ENCODE results near the gene RAC2. TPM values are rescaled to one million over a fixed set of nuclear protein-coding genes. Genes with fewer than 3 reads are reported as not detected.

The RAC2 gene
- total RNA-seq, 1 donor from 2014 or later: 519 TPM

DNA sequence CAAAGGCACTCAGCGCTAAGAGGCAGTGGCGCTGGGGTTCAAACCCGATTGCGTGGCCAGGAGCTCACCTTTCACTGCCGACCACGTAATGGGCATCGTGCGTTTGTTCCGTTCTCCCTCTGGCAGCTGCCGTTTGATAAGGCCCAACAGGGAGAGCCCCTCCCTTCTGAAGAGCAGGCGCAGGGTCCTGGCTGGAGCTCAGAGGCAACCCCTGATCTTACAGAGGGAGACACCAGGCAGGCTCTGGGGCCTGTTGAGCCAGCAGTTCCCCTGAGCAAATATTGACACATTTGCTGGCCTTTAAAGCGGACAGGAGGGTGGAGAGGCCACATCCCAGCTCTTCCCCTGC is 44.3 kb downstream of the RAC2 start:
- no peak for DNase-seq
- peaks cover 2% of the 10 kb centered on the region for H3K36me3 Mint-ChIP-seq (ENCODE audit: low read depth)
- intact Hi-C loops (cut with micrococcal nuclease): loop anchor here (1.0 to 10.0 kb wide), 9 partner anchors 31 to 417 kb away; partner anchors contain the start of genes NCF4 and RAC2
- H3K27me3 Mint-ChIP-seq: no peaks in the 10 kb centered on the region
- H3K4me1 Mint-ChIP-seq: peaks cover 32% of the 10 kb centered on the region
- H3K27ac Mint-ChIP-seq: peak overlapping the region; percentile 98
- H3K4me3 Mint-ChIP-seq: peak overlapping the region; percentile 93
- H3K9me3 Mint-ChIP-seq: no peaks in the 10 kb centered on the region

DNA sequence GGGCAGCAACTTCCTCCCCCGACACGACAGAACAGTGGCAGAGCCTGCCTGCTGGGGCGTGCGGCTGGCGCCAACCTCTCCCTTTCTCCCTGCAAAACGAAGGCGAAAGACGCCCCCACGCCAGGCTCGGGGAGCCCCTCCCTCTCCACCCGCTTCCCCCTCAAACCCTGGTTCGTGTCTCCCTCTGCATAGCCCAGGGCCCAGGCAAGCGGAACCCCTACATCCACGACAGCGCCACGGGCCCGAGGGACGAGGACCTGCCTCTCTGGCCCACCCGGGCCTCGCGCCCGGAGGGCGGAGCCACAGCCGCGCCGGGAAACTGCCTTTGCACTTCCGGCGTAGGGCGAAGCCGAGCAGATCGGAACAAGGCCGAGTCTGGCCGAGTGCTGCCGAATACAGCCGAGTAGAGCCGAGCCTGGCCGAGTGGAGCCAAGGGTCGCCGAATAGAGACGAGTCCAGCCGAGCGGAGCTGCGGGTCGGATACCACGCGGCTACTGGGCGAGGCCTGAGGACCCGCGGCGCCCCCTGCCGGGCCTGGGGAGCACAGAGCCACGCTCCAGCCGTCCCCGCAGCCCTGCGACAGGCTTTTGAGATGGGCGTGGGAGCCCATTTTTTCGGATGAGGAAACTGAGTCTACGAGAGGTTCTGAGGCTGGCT is 44.8 kb downstream of the RAC2 start:
- peak overlapping the region; percentile 93 for H3K4me3 Mint-ChIP-seq
- H3K4me1 Mint-ChIP-seq: peaks cover 37% of the 10 kb centered on the region
- peak overlapping the region; percentile 98 for H3K27ac Mint-ChIP-seq
- intact Hi-C loops (cut with micrococcal nuclease): loop anchor here (1.0 to 10.0 kb wide), 9 partner anchors 32 to 416 kb away; partner anchors contain the start of genes NCF4 and RAC2
- DNase-seq: peak; percentile 100
- no peaks in the 10 kb centered on the region for H3K27me3 Mint-ChIP-seq
- H3K9me3 Mint-ChIP-seq: no peaks in the 10 kb centered on the region
- peaks cover 2% of the 10 kb centered on the region for H3K36me3 Mint-ChIP-seq (ENCODE audit: low read depth)

GRCh38 chr22:37198258-37199102 is 45.6 kb downstream of the RAC2 start:
- Mint-ChIP-seq H3K36me3 (ENCODE audit: low read depth) (peaks cover 2% of the 10 kb centered on the region), H3K4me1 (peaks cover 43% of the 10 kb centered on the region), H3K9me3 (no peaks in the 10 kb centered on the region), H3K27ac (peak overlapping the region; percentile 98), H3K27me3 (no peaks in the 10 kb centered on the region), H3K4me3 (peak overlapping the region; percentile 93)
- DNase-seq: peak; percentile 97
- intact Hi-C loops (cut with micrococcal nuclease): loop anchor here (1.0 to 10.0 kb wide), 11 partner anchors 32 to 416 kb away; partner anchors contain the start of genes NCF4 and RAC2

DNA sequence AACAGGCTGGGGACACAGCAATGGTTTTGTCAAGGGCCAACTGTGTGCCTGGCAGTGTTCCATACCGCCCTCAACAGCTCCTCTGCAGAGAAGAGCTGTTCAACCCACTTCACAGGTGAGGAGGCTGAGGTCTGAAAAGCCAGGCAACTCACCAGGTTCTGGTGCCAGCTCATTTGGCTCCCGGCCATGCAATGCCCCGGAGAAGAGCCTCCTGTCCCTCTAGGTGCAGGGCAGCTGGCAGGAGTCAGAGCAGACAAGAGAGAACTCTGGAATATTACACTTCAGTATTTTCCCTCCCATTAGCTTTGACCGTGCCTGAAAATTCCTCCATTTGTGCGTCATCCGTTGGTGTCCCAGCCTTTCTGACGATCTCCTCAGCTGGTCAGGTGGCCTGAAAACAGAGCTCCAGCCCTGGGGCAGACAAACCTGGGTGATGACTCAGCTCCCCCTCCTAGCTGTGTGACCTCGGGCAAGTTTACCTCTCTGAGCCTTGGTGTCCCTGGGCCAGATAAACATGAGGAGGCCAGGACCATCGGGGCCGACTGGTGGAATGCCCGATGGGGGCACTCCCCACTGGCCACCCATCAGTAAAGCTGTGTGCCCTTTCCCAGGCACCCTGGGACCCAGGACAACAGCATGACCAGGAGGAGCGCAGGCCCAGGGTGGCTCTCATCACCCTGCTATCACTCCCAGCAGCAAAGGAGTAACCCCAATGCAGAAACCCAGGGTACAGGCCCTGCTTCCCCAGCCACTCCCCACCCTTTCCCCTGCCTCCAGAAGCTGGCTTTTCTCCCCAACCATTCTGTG is 46.4 kb downstream of the RAC2 start:
- Mint-ChIP-seq H3K36me3 (ENCODE audit: low read depth) (peaks cover 2% of the 10 kb centered on the region), H3K9me3 (no peaks in the 10 kb centered on the region), H3K27ac (peak overlapping the region; percentile 98), H3K4me3 (peak overlapping the region; percentile 93), H3K27me3 (no peaks in the 10 kb centered on the region), H3K4me1 (peaks cover 46% of the 10 kb centered on the region)
- DNase-seq: no peak
- intact Hi-C loops (cut with micrococcal nuclease): loop anchor here (1.0 to 10.0 kb wide), 7 partner anchors 31 to 415 kb away; partner anchors contain the start of gene NCF4

DNA sequence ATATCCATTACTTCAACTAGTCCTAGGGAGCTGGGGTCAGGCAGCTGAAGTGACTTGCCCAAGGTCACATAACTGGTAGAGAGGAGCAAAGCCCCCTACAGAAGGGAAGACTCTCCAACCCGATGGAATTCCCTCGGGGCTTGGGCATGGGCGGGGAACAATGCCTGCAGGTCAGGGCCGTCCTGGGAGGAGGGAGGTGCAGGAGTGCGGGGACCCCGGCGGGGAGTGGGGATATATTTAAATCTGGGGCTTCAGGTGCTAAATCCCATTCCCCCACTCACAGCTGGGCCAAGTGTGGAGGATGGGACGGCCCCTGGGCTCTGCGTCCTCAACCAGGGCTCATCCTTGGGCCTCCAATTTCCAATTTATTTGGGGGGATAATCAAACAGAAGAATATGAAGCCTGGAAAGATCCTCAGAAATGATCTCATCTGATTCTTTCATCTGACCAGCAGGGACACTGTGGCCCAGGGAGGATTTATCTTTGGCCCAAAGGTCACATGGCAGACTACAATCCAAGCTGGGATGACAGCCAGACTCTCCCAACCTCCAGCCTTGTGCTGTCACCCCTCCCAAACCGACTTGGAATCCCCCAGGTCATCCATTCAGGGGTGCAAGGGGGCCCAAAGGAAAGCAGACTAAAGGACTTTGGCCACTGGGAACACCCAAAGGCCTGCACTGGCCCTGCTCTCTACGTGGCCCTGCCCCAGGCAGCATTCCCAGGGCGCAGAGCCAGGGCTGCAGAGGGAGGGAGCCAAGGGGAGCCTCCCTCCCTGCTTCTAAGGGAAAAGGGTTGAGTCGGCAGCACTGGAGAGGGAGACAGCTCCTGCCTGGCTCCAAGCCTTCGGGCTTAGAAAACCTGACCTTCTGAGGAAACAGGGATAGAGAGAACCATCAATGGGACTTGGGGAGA is 47.3 kb downstream of the RAC2 start:
- intact Hi-C loops (cut with micrococcal nuclease): loop anchor here (5.0 to 10.0 kb wide), 2 partner anchors 152 to 219 kb away; no protein-coding TSS in a partner anchor
- Mint-ChIP-seq H3K9me3 (no peaks in the 10 kb centered on the region), H3K4me3 (peak overlapping the region; percentile 93), H3K36me3 (ENCODE audit: low read depth) (peaks cover 3% of the 10 kb centered on the region), H3K27me3 (no peaks in the 10 kb centered on the region), H3K4me1 (peaks cover 47% of the 10 kb centered on the region), H3K27ac (no peak overlapping the region)
- no peak for DNase-seq

DNA sequence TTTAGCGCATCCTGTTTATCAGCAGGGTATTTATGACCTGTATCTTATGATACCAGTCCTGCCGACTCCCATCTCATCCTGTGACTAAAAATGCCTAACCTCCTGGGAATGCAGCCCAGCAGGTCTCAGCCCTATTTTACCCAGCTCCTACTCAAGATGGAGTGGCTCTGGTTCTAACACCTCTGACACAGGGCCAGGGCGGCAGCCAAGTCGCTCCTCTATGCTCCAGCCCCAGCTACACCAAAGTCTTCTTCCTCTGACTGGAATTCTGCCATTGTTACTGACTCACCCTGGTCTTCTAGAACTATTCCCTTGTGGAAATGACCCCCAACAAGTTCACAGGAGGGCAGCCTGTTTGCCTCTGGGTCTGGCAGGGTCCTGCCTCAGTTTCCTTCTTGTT is 48.1 kb downstream of the RAC2 start:
- Mint-ChIP-seq H3K27me3 (no peaks in the 10 kb centered on the region), H3K4me3 (no peak overlapping the region), H3K27ac (no peak overlapping the region), H3K36me3 (ENCODE audit: low read depth) (peaks cover 3% of the 10 kb centered on the region), H3K4me1 (peaks cover 46% of the 10 kb centered on the region), H3K9me3 (no peaks in the 10 kb centered on the region)
- no peak for DNase-seq
- intact Hi-C loops (cut with micrococcal nuclease): loop anchor here (5.0 to 10.0 kb wide), 2 partner anchors 151 to 219 kb away; no protein-coding TSS in a partner anchor

- no peaks in the 10 kb centered on the region for H3K9me3 Mint-ChIP-seq
- intact Hi-C loops (cut with micrococcal nuclease): loop anchor here (1.0 to 10.0 kb wide), 3 partner anchors 32 to 217 kb away; no protein-coding TSS in a partner anchor
- H3K27me3 Mint-ChIP-seq: no peaks in the 10 kb centered on the region
- H3K4me1 Mint-ChIP-seq: peaks cover 44% of the 10 kb centered on the region
- H3K4me3 Mint-ChIP-seq: no peak overlapping the region
- peaks cover 9% of the 10 kb centered on the region for H3K36me3 Mint-ChIP-seq (ENCODE audit: low read depth)
- no peak for DNase-seq
- H3K27ac Mint-ChIP-seq: peak overlapping the region; percentile 75
Measured at GRCh38 chr22:37194750-37195149, 49.3 kb downstream of the RAC2 start.

DNA sequence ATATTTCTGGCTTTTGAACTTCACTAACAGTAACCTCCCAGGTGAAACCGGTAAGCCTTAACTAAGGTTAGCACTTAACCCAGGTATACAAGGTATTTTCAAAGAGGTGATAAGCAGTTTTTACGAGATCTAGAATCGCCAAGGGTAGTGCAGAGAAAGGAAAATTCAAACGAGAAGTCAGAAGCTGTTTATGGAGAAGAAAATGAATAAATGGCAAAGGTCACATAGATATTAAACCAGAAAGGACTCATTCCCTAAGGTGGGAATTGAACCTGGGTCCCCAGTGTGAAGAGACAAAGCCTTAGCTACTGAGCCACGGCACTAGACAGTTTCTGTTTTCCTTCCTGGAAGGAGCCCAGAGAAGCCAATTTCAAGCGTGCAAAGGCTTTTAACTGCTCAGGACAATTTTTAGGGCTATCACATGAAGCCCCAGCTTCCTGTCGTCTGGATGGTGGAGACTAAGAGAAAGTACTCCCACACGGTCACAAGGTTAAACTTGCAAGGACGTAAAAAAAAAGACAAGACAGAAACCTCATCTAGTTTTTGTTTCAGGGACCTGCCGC is 50.4 kb downstream of the RAC2 start:
- Mint-ChIP-seq H3K9me3 (no peaks in the 10 kb centered on the region), H3K4me3 (peak overlapping the region; percentile 55), H3K36me3 (ENCODE audit: low read depth) (peaks cover 14% of the 10 kb centered on the region), H3K27me3 (no peaks in the 10 kb centered on the region), H3K27ac (peak overlapping the region; percentile 75), H3K4me1 (peaks cover 46% of the 10 kb centered on the region)
- intact Hi-C loops (cut with micrococcal nuclease): loop anchor here (1.0 to 10.0 kb wide), 2 partner anchors 31 to 149 kb away; no protein-coding TSS in a partner anchor
- DNase-seq: peak; percentile 89

DNA sequence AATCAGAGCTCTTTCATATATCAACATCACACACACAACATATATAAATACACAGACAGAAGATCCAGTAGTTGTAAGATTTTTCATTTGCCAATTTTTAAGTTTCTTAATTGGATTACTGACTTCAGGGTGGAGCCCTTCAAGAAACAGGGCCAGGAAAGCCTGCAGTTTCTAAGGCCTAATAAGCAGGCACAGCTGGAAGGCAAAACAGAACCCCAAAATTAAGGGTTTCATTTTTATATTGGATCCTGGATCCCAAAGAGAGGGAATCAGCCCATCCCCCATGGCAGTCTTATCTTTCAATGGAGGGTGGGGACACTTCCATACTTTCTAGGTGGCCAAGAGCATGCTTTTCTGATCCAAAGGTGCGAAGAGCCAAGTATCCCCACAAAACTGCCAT is 51.3 kb downstream of the RAC2 start:
- Mint-ChIP-seq H3K27ac (no peak overlapping the region), H3K27me3 (no peaks in the 10 kb centered on the region), H3K4me3 (no peak overlapping the region), H3K4me1 (peaks cover 46% of the 10 kb centered on the region), H3K36me3 (ENCODE audit: low read depth) (peaks cover 13% of the 10 kb centered on the region), H3K9me3 (no peaks in the 10 kb centered on the region)
- no peak for DNase-seq
- intact Hi-C loops (cut with micrococcal nuclease): loop anchor here (10.0 kb wide), 1 partner anchor 148 kb away; no protein-coding TSS in a partner anchor

GRCh38 chr22:37192204-37192603 is 51.9 kb downstream of the RAC2 start:
- Mint-ChIP-seq H3K9me3 (no peaks in the 10 kb centered on the region), H3K27ac (no peak overlapping the region), H3K36me3 (ENCODE audit: low read depth) (peaks cover 13% of the 10 kb centered on the region), H3K4me3 (no peak overlapping the region), H3K27me3 (no peaks in the 10 kb centered on the region), H3K4me1 (peaks cover 46% of the 10 kb centered on the region)
- intact Hi-C loops (cut with micrococcal nuclease): loop anchor here (10.0 kb wide), 1 partner anchor 147 kb away; no protein-coding TSS in a partner anchor
- no peak for DNase-seq

- Mint-ChIP-seq H3K27ac (no peak overlapping the region), H3K36me3 (ENCODE audit: low read depth) (peaks cover 13% of the 10 kb centered on the region), H3K4me1 (peaks cover 49% of the 10 kb centered on the region), H3K4me3 (no peak overlapping the region), H3K27me3 (no peaks in the 10 kb centered on the region), H3K9me3 (no peaks in the 10 kb centered on the region)
- DNase-seq: no peak
- intact Hi-C loops (cut with micrococcal nuclease): loop anchor here (10.0 kb wide), 1 partner anchor 146 kb away; no protein-coding TSS in a partner anchor
Measured at GRCh38 chr22:37190262-37190780, 53.7 kb downstream of the RAC2 start.

- Mint-ChIP-seq H3K9me3 (no peaks in the 10 kb centered on the region), H3K4me1 (peaks cover 39% of the 10 kb centered on the region), H3K36me3 (ENCODE audit: low read depth) (peaks cover 13% of the 10 kb centered on the region), H3K27me3 (no peaks in the 10 kb centered on the region), H3K4me3 (no peak overlapping the region), H3K27ac (no peak overlapping the region)
- intact Hi-C loops (cut with micrococcal nuclease): no loop called here
- DNase-seq: no peak
Measured at GRCh38 chr22:37188901-37189466, 55.1 kb downstream of the RAC2 start.

Data from activated CD4-positive, alpha-beta T cell treated with anti-CD3 and anti-CD28 coated beads, Interleukin-2, amount 10 ng/mL, durations not matched to agents 24 days and 14 days (primary cell).